ENCODE data around the gene USP47.

- TF ChIP-seq EZH2 (IDR thresholded peaks at IDR 0.05; ENCODE audit: insufficient read depth, poor library complexity, severe bottlenecking) (no peak), EZH2phosphoT487 (IDR thresholded peaks at IDR 0.05; ENCODE audit: insufficient read depth, low read depth) (no peak)
Observed at GRCh38 chr11:11993839-11994238, 152.1 kb downstream of the USP47 start.

Measured in GM23248 (cell line).